GM12801 (cell line): ENCODE data around the gene GABRG2.

ENCODE experiments used
- TF ChIP-seq, protein P1 (sequence below): IDR thresholded peaks from one replicate; pipeline ENCODE4 v1.5.1; 2011; ENCODE audit warnings: control low read depth; ENCODE audit not compliant: insufficient read length; ENCODE audit errors: extremely low read depth

GABRG2 gene

GRCh38 chr5:162067655-162068411 is at the start of gene GABRG2:
Gene GABRG2, plus strand, starts transcription at chr5:162067773. Its CDS starts 227 bp downstream, at chr5:162068000.
- TF ChIP-seq, protein P1, sequence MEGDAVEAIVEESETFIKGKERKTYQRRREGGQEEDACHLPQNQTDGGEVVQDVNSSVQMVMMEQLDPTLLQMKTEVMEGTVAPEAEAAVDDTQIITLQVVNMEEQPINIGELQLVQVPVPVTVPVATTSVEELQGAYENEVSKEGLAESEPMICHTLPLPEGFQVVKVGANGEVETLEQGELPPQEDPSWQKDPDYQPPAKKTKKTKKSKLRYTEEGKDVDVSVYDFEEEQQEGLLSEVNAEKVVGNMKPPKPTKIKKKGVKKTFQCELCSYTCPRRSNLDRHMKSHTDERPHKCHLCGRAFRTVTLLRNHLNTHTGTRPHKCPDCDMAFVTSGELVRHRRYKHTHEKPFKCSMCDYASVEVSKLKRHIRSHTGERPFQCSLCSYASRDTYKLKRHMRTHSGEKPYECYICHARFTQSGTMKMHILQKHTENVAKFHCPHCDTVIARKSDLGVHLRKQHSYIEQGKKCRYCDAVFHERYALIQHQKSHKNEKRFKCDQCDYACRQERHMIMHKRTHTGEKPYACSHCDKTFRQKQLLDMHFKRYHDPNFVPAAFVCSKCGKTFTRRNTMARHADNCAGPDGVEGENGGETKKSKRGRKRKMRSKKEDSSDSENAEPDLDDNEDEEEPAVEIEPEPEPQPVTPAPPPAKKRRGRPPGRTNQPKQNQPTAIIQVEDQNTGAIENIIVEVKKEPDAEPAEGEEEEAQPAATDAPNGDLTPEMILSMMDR = no peak

DNA sequence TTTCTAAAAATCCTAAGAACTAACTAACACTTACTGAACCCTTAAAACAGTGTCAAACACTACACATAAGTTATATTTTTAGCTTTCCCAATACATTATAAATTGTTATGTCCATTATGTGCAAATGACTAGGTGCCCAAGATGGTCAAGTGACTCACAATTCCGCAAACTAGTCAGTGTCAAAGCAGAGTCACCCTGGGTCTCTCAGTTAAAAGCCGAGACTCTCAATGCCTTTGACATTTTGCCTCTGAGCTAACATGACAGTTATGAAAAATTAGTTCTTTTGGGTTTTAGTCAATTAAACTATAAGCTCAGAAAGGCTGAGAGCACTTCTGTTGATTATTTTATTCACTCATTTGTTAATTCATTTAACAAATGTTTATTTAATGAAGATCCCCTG is 42.3 kb upstream of the GABRG2 start:
- TF ChIP-seq, protein P1 = no peak

DNA sequence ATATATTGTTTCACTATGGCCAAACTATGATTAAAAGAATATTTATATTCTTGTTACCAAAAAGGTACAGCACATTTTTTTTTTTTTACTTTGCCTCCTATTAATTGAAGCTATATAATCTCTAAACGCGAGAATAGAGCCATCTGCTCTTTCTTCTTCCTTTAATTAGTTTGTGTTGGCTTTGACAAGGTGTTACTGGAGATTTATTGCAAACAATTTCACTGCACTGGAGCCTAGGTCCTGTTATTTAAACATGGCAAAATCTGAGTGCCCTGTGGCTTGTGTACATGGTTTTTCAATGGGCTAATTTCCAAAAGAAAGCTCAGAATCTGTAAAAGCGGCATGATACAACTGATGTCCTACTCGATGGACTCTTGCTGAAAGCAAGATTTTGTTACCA is 40.8 kb upstream of the GABRG2 start:
- TF ChIP-seq, protein P1 = no peak

DNA sequence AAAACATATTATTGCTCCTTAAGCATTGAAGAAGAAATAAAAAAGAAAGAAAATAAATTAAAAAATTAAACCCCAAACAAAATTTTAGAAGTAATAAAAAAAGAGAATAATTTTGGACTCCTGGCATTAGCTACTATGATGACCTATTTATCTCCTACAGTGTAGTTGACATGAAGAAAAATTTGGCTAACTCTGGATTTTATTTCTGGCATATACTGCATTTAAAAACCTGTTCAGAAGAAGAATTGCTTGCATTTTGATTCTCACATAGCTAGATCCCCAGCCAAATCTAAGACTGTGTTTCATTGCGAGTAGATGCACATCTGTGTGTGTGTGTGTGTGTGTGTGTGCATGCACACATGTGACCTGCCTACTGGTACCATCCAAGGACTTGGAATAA is 30.1 kb upstream of the GABRG2 start:
- TF ChIP-seq, protein P1 = no peak

- TF ChIP-seq, protein P1 = no peak
Observed at GRCh38 chr5:162047279-162047678, 20.3 kb upstream of the GABRG2 start.

DNA sequence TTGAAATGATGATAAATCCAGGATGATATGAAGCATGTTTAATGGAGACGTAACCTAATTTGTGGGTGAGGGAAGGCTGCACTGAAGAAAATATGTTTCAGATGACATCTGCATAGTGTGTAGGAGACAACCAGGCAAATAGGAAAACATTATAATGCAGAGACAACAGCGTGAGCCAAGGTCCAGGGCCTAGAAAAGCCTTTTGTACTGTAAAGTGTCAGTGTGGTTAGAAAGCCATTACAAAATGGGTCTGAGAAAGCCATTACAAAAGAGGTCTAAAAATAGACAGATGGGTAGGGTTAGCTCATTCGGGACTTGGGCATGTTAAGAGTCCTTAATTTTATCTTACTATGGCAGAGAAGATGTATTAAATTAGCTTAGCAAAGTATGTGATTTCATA is 14.9 kb upstream of the GABRG2 start:
- TF ChIP-seq, protein P1 = no peak

DNA sequence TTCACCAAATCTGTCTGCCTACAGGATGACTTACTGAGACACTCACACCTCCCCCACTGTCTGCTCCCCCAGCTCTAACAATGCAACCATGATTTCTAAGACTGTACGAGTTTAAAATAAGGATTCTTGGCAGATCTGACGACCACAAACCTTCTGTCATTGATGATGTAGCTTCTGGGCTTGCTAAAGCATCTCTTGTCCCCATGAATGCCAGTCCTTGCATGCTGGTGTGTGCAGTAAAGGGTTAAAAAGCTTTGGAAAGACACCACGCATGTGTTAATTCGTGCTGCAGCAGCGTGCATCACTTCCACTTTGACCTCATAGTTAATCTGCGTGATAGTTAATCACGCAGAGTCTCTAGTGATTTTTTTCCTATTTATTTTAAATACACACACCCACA is 411 bp upstream of the GABRG2 start:
- TF ChIP-seq, protein P1 = no peak
